GM18508 (cell line): ENCODE results near the gene SEPTIN11.

ENCODE experiments used
- ATAC-seq: cut with Tn5 transposase; IDR thresholded peaks from one replicate; pipeline ENCODE4 v1.9.1; 2021; ENCODE audit warnings: moderate number of reproducible peaks; ENCODE audit not compliant: insufficient read depth, unreplicated experiment

SEPTIN11 gene

DNA sequence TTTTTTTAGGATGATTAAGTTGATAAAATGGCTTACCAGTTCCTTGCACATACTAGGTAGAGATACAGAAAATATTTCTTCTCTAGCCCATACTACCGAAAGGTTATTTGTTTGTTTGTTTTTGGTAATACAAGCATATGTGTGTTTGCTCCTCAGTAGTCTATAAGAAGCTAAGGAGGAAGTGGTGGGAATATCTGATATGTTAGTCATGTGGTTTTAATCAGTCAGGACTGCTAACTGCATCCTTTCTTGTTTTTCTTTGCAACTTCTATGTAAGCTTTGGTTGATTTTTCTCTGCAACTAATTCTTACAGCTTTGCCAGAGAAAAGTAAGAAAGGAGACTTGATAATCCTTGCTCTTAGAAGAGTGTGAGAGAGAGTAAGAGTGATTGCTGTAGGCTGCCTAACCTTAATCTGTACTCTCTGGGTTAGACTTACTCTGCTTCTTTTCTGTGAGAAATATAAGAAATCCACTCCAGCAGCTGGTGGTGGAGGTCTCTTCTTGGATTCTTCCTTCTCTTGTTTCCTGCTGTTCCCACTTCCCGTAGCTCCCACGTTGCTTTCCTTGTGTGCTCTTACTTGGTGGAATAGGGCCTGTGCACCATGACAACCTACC is 28.3 kb downstream of the SEPTIN11 start:
- ATAC-seq, result no peak

DNA sequence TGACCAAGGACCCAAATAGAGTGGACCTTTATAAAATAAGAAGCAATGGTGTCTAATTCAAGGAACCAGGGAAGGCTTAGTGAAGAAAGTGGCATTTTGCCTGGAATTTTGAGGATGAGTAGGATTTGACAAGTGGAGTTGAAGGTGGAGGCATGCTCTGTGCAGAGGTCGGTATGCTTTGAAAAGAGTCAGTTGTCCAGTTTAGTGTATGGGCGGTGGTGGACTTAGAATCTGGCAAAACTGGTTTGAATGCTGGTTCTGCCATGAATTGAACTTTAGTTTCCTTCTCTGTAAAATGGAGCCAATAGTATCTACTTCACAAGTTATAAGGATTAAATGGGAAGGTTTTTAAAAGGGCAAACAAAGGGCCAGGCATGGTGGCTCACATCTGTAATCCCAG is 29.7 kb downstream of the SEPTIN11 start:
- no peak for ATAC-seq

DNA sequence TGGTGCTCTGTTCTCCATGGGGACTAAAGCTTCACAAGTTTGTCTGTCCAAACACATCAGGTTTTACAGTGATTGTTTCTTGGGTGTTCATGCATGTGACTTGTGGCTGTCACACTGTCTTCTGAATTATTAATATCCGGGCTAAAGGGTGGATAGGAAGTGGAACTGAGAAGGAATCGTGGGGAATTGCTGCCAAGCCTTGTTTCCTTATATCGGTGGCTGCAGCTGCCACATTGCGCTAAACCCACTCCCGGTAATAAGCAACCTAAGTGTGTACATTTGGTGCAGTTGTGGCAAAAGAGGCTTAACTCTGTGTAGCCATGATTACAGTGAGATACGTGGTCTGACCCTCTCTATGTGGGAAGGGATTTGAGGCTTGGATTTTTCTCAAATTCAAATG is 30.7 kb downstream of the SEPTIN11 start:
- no peak for ATAC-seq

DNA sequence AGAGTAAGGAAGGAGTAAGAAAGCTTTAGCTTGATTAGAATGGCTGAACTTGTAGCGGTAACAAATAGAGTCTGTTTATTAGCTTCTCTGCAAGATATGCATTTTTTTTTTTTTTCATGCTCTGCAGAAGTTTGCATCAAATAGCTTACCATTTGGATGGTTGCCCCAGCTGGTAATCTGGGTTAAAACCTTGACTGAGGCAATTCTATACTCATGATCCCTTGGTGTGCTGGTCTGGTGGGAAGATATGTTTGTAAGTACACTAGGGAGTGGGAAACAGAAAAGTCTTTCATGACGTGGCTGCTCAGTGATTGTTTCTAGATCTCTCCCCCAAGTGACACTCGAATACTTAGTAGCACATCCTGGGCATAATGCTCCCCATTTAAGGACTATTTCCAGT is 32.1 kb downstream of the SEPTIN11 start:
- no peak for ATAC-seq

DNA sequence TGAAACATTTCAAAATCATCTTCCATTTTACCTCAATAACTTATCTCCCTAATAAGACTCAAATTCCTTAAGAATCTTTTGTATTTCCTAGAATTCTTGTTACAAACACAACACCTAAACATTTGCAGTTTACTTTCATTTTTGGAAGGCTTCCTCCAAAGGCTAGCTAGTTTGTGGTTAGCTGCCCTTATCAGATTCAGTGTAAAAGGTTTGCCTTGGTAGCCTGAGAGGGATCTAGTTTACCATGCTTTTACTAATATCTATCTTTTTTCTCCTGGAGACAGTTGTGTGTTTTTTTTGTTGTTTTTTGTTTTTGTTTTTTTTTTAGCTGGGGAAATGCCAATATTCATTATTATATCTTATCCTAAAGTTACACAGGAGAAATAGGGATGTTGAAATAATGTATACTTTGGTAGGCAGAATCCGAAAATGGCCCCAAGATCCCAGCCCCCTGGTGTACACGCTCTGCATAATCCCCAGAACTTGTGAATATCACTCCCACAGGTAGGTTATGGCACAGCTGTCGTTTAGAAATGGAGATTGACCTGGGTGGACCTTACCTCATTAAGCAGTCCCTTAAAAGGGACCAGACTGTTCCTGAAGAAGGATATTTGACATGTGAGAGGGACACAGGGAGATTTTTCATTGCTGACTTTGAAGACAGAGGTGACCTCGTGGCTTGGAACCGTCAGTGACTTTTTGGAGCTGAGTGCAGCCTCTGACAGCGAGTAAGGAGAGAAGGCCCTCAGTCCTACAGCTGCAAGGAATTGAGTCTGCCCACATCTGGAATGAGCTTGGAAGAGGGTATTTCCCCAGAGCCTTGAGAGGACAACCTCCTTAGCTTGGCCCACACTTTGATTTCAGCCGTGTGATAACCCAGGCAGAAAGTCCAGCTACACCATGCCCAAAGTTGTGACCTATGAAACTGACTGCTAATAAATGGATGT is 33.4 kb downstream of the SEPTIN11 start:
- ATAC-seq, result no peak

DNA sequence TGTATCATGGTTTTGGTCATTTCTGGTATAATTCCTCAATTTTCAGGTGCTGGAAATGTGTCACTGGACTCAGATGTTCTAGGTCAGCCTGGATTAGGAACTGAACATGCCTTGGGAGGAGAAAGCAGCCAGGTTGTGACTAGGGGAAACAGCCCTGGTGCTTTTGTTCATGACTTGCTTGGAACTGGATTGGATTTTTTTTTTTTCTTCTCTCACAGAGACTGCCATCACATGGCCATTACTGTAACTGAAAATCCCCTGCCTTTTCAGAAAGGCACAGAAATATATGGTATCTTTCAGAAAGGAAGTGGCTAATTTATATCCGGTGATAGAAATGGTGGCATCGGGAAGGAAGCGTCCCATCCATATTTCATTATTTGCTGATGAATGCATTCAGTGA is 34.6 kb downstream of the SEPTIN11 start:
- ATAC-seq, result peak; percentile 42

DNA sequence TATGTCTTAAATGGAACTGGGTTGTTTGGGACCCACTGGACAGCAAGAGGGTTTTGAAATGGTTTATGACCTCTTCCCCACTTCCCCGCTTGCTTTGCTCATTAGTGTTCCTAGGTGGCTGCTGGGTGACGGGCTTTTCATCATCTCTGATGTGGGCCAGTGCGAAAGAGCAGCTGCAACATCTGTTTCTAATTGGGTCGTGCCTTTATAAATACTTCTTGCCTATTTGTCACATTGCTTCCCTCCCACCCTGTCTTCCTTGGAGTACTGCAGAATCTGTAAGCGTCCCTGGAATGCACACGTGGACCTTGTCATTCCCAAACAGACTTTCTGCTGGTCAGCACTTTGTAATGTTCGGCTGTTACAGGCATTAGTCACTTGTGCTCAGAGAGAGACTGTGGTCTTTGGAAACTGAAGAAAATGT is 35.2 kb downstream of the SEPTIN11 start:
- no peak for ATAC-seq

DNA sequence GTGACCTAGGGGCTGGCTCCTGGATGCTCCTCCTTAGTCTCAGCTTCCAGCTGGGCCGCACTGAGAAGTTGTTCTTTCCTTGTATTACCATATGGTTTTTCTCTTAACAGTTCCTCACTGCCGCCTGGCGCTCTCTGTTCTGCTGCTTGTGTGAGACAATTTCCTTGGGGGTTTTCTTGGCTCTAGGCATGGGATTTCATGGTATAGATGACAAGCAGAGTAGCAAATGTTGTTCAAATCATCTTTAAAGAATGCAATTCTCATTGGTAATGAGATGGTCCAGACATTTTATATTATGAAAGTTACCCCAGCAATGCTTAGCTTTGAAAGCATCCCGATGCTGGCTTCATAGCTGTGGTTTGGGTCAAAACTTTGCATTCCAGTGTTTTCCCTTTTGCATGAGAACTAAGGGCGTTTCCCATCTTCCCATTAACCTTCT is 37.6 kb downstream of the SEPTIN11 start:
- no peak for ATAC-seq

DNA sequence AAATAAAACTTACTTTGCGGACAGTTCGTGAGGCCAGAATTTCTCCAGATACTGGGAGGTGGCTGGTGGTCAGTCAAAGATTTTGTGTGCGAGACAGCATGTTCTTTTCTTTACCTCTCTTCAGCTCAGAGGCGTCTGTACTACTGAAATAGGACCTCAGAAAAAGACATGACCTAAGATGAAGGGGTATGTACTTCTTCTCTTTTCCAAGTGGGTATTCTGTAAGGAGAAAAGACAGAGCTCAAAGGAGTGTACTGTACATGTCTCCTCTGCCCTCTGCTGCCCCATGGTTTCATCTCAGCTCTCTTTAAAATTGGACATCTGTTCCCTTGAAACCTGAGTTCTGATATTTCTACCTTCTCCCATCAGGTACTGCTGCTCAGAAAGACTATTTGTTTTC is 38.1 kb downstream of the SEPTIN11 start:
- ATAC-seq, result no peak

DNA sequence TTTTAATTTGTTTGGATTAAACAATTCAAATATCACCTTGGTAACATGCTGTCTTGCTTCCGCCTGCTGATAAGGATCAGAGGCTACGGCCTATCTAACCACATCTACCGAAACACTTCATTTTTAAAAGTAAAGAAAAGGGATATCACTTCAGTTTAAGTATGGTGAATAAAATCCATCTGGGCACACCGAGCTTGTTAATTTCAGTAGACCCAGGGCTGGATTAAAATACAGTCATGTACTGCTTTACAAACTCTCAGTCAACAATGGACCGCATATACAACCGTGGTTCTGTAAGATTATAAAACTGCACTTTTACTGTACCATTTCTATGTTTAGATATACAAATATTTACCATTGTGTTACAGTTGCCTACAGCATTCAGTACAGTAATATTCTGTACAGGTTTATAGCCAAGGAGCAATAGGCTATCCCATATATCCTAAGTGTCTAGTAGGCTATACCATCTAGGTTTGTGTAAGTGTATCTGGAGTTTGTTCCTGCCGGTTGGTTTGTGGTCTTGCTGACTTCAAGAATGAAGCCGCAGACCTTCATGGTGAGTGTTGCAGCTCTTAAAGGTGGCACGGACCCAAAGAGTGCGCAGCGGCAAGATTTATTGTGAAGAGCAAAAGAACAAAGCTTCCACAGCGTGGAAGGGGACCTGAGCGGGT is 40.0 kb downstream of the SEPTIN11 start:
- no peak for ATAC-seq

DNA sequence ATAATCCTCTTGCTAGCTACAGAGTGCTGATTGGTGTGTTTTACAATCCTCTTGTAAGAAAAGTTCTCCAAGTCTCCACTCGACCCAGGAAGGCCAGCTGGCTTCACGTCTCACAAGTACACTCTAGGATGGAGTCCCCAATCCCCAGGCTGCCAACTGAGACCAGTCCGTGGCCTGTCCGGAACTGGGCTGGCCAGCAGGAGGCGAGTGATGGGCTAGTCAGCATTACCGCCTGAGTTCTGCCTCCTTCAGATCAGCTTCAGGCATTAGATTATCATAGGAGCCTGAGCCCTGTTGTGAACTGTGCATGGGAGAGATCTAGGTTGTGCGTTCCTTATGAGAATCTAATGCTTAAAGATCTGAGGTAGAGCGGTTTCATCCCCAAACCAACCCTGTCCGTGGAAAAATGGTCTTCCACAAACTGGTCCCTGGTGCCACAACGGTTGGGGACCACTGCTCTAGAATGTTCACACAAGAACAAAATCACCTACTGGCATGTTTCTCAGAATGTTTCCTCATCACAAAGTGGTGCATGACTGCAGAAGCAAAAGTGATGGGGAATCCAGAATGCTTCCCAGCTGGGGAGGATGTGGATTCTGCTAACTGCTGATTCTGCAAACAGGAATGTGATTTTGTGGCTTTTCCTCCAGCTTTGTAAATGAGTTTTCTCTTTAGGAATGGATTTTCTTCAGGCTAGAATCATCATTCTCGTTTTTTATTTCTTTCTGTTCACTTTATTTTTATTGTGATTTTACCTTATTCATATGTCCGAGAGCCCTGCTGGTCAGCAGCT is 40.9 kb downstream of the SEPTIN11 start:
- ATAC-seq, result no peak

DNA sequence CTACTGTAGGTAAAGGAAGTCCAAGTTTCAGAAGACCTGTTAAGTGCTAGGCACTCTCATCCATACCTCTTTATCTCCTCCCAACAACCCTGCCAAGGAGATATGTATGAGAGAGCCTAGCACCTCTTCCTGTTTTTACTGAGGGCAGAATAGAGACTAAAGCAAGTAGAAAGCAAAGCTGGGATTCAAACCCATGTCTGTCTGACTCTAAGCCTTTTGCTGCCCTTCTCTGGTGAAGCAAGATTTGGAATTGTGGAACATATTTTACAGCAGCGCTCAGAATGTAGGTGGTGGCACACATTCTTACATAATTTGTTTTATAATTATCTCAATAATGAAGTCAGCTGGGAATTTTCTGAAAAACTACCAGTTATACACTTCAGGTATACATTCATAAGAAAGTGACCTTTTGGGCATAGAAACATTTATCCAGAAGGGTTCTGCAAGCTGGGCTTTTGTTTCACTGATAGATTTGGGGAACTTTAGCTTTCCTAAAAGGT is 41.7 kb downstream of the SEPTIN11 start:
- no peak for ATAC-seq

DNA sequence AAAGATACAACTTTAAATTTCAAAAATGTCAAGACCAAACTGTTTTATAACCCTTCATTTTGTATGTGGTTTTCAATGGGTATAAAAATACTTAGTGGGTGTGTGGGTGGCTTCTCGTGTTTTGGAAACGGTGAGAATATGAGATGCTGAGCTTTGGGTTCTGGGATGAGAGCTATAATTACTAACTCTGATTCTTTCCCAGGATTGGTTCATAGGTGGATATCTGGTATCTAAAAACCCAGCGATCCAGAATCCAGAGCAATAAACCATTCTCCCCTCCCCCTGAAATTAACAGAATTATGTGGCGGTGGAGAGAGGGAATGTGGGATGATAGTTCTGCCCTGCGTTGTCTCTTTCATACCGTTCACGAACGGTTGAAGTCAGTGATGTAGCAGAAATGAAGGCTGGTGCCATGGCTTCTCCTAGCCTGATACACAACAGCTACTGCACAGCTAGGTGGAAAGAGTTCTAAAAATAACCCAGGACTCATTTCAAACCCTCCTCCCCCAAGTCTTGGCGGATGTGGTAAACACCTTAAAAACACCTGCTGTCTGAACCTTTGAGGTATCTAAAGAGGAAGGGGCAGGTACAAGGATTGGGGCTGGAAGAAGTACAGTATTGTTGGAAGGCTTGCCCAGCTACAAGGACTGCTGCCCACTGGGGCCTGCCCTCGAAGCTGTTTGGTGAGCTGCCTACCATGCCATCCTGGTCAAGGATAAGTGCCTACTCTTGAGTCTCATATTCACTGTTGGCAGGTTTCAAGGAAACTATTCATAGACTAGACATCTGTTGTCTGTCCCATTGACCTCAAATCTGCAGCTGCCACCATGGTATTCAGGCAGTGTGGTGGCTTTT is 44.5 kb downstream of the SEPTIN11 start:
- peak; percentile 69 for ATAC-seq

DNA sequence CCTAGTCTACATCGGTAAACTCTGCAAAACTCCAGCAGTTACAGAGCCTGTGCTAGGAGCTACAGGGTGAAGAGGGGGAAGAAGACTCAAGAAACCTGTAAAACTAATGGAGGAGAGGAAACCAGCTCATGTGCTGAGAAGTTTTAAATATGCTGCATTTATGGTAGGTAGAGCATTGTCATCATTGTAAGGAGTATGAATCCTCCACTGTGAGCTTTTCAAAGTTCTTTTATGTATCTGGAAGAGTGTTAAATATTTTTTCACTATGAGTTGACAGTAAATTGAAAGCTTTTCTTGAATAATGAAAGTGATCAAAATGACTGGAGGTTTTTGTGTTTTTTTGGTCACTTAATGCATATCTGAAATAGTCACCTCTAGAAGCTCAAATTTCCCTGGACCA is 46.2 kb downstream of the SEPTIN11 start:
- ATAC-seq, result no peak

DNA sequence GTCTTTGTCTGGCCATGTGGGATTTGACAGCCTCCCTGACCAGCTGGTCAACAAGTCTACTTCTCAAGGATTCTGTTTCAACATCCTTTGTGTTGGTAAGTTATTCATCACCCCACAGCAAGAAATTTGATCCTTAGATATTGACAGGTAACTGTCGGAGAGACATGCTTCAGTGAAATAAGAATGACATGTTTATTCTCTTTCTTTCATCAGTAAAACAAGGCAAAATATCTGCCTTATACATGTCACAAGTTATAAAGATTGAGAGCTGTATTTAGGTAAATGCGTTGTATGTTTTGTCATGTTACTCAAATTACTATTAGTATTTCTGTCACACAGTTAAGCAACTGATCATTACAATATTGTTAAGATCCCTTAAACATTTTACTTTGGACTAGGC is 46.9 kb downstream of the SEPTIN11 start:
- no peak for ATAC-seq

DNA sequence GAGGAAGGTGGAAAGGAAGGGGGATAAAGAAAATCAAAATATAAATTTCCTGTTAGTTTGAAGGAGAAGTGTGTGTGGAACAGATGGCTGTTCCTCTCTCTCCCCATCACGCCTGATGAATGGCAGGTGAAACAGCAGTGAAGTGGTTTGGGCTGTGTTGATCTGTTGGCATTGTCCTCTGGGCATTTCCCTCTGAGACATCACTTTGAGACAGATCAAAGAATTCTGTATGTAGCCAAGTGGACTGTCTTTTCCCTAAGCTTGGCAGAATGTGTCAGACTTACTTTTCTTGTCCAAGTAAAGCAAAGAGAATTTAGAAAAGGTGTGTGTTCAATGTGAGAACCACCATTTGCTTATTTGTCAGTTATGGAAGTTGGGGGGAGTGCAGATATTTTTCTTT is 47.5 kb downstream of the SEPTIN11 start:
- no peak for ATAC-seq

DNA sequence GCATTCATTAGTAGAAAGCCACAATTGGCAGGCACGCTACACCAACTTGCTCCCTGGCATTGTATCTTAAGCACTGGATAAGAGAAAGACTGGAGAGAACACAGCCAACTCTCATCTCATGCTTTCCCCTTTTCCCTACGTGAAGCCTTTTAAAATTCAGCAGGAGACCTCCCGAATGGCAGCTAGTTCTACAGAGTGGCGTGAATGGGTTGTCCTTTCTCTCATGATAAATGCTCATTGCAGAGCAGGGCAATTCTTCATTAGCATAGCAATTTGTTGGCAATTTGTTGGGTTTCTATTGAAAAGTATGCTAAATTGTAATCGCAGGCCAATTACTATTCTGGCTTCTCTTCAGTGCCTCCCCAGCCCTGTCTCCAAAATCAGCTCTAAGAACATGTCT is 48.0 kb downstream of the SEPTIN11 start:
- ATAC-seq, result no peak

DNA sequence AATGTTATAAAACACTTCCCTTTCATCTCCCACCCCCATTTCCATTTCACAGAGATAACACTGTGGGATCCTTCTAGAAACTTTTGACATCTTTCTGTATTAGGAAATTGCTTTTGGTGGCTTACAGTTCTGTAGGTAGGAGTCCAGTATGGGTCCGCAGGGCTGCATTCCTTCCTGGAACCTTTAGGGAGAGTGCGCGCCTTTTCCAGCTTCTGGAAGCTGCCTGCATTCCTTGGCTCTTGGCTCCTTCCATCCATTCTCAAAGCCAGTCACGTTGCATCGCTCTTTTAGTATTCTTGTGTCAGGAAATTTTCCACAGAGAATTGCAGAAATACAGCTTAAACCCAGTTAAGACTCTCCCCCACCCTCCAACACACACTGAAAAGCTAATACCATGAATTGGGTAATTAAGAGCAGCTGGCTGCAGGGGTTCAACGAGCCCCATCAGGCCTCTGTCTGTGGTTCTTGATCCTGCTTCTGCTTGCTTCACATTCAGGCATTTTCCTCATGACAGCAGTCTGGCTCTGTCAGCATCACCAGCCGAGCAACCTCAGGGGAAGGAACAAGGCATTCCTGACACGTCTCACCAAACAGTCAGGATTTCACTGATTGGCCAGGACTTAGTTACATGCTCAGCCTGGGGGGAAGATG is 48.8 kb downstream of the SEPTIN11 start:
- ATAC-seq, result no peak
